Lung (tissue), 12 donors: ENCODE results near the gene DPP7. TPM values are rescaled to one million over a fixed set of nuclear protein-coding genes. Genes with fewer than 3 reads are reported as not detected.

Experiments
- ATAC-seq: fragments of 200-7000 bp; cut with Tn5 transposase; one replicate; pipeline ENCODE4 v1.9.1; 2020; ENCODE audit warnings: moderate number of reproducible peaks; ENCODE audit not compliant: insufficient read depth, low FRiP score
- DNase-seq, 3 donors: peaks; one replicate each; pipeline ENCODE4 v3.0.0-alpha.2; 2013 to 2017
- H3K27ac ChIP-seq, 2 donors: one replicate each; pipeline ENCODE4 v1.5.1; 2013; ENCODE audit warnings: mild to moderate bottlenecking in 2 of 2, moderate library complexity in 2 of 2, control low read depth in 1 of 2, inconsistent platforms in 1 of 2, low read depth in 1 of 2, low read length in 1 of 2
- H3K27me3 ChIP-seq, 3 donors: one replicate each; pipeline ENCODE4 v1.5.1; 2013; ENCODE audit warnings: low read length in 2 of 3; ENCODE audit not compliant: control insufficient read depth in 3 of 3, insufficient read depth in 3 of 3
- H3K36me3 ChIP-seq, 4 donors: one replicate each; pipeline ENCODE4 v1.5.1; 2013; ENCODE audit warnings: low read length in 4 of 4, mild to moderate bottlenecking in 1 of 4, moderate library complexity in 1 of 4; ENCODE audit not compliant: control insufficient read depth in 4 of 4, insufficient read depth in 4 of 4
- H3K4me1 ChIP-seq, 5 donors: one replicate each; pipeline ENCODE4 v1.5.1; 2013; ENCODE audit warnings: low read length in 5 of 5, mild to moderate bottlenecking in 2 of 5, moderate library complexity in 1 of 5; ENCODE audit not compliant: control insufficient read depth in 5 of 5, insufficient read depth in 5 of 5
- H3K4me3 ChIP-seq: one replicate; pipeline ENCODE4 v1.5.1; 2013; ENCODE audit warnings: mild to moderate bottlenecking, control low read depth, moderate library complexity
- H3K9ac ChIP-seq, 2 donors: one replicate each; pipeline ENCODE4 v1.5.1; 2013; ENCODE audit warnings: low read length in 2 of 2, control low read depth in 1 of 2; ENCODE audit not compliant: insufficient read depth in 1 of 2
- H3K9me3 ChIP-seq, 4 donors: one replicate each; pipeline ENCODE4 v1.5.1; 2013; ENCODE audit warnings: low read length in 3 of 4, mild to moderate bottlenecking in 1 of 4, moderate library complexity in 1 of 4; ENCODE audit not compliant: control insufficient read depth in 4 of 4, insufficient read depth in 3 of 4
- CTCF ChIP-seq: IDR thresholded peaks from 2 replicates; pipeline ENCODE4 v1.5.1; 2012; ENCODE audit warnings: mild to moderate bottlenecking; ENCODE audit errors: control extremely low read depth, extremely low read depth
- WGBS, 2 donors: extraction: QIAGEN DNeasy Blood & Tissue Kit; methylation state at CpG; one replicate each; pipeline ENCODE4 v1.1.7; 2013; 5-methylcytosine and 5-hydroxymethylcytosine counted together
- polyA plus RNA-seq, 2 donors: library from polyadenylated mRNA; stranded (reverse); fragments of 200-250 nt; gene quantifications; one replicate each; pipeline ENCODE4 v1.2.1, GENCODE V29; 2013
- total RNA-seq, 2 donors: library from RNA; depleted of rRNA in 1 of 2; stranded (reverse); fragments of >200 nt in 1 of 2; gene quantifications; one replicate each; pipeline ENCODE4 v1.2.1, GENCODE V29; 2014 to 2021
- donor health status: control.
- donor health status: control.
- donor health status: Bipolar disorder and iron deficiency.
- donor health status: healthy.
- donor health status: DM: yes; HTN: yes; CAD: no.

Gene DPP7
- total and polyA plus RNA-seq, 4 donors, result 48.0 to 436 (median 228) TPM

- peaks cover 0 to 3% (median 0%) of the 10 kb centered on the region in 4 donors for H3K9me3 ChIP-seq
- no peak overlapping the region for H3K9ac ChIP-seq
- WGBS, 2 donors, result 67% methylated on average over 19 of the region's 19 CpGs
- peaks cover 0 to 5% (median 0%) of the 10 kb centered on the region in 5 donors for H3K4me1 ChIP-seq
- DNase-seq (no peak), ATAC-seq (no peak)
- H3K36me3 ChIP-seq, result no peaks in the 10 kb centered on the region
- TF ChIP-seq CTCF, result no peak
- H3K27ac ChIP-seq, result no peak overlapping the region
- H3K27me3 ChIP-seq, result peaks cover 3 to 74% (median 38%) of the 10 kb centered on the region in 3 donors
- no peak overlapping the region for H3K4me3 ChIP-seq
Observed at GRCh38 chr9:137157618-137158415, 43.3 kb upstream of the DPP7 start.

GRCh38 chr9:137156567-137157375 lies 42.2 kb upstream of the DPP7 start:
- H3K9ac ChIP-seq, result no peak overlapping the region
- DNase-seq (no peak), ATAC-seq (no peak)
- WGBS, 2 donors, result 3 to 5% methylated on average over 56 to 65 of the region's 65 CpGs
- H3K4me1 ChIP-seq, result peaks cover 0 to 5% (median 0%) of the 10 kb centered on the region in 5 donors
- H3K27me3 ChIP-seq, result peaks cover 3 to 67% (median 38%) of the 10 kb centered on the region in 3 donors
- H3K4me3 ChIP-seq, result no peak overlapping the region
- H3K36me3 ChIP-seq, result no peaks in the 10 kb centered on the region
- no peak overlapping the region for H3K27ac ChIP-seq
- TF ChIP-seq CTCF, result no peak
- H3K9me3 ChIP-seq, result peaks cover 0 to 3% (median 0%) of the 10 kb centered on the region in 4 donors

- peaks cover 0 to 3% (median 0%) of the 10 kb centered on the region in 4 donors for H3K9me3 ChIP-seq
- no peak overlapping the region for H3K9ac ChIP-seq
- H3K27ac ChIP-seq, result no peak overlapping the region
- H3K4me1 ChIP-seq, result peaks cover 0 to 5% (median 0%) of the 10 kb centered on the region in 5 donors
- no peak overlapping the region for H3K4me3 ChIP-seq
- no peak for ATAC-seq
- no peak for DNase-seq
- no peaks in the 10 kb centered on the region for H3K36me3 ChIP-seq
- TF ChIP-seq CTCF, result no peak
- H3K27me3 ChIP-seq, result peaks cover under 1 to 42% (median 25%) of the 10 kb centered on the region in 3 donors
- WGBS, 2 donors, result 93 to 96% methylated on average over 7 of the region's 7 CpGs
Observed at GRCh38 chr9:137152844-137153405, 38.4 kb upstream of the DPP7 start.
